GM21423 (cell line): ENCODE results near the gene USP25.

Experiments used
- ATAC-seq: cut with Tn5 transposase; IDR thresholded peaks from one replicate; pipeline ENCODE4 v1.9.1; 2021; ENCODE audit warnings: mild to moderate bottlenecking, moderate library complexity; ENCODE audit not compliant: unreplicated experiment

USP25 gene

GRCh38 chr21:15761507-15762100 is 31.8 kb downstream of the USP25 start:
- no peak for ATAC-seq

DNA sequence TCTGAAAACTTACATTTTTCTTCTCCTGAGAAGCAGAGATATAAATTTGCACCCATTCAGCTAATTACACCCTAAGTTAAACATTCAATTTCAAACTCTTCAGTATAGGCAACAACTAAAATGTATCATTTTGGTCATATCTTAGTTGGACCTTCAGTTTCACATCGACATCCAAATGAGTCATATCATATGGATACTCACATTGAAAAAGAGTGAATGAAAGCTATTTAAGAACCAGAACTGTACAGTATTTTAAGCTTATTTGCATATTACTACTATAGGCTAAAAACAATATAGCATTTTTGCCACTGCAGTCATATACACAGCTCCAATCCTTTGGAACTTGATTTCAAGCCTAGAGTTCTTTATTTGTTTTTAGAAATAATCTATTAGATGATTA is 33.6 kb downstream of the USP25 start:
- ATAC-seq: no peak

GRCh38 chr21:15764878-15765277 is 35.1 kb downstream of the USP25 start:
- no peak for ATAC-seq

GRCh38 chr21:15766952-15767603 is 37.3 kb downstream of the USP25 start:
- ATAC-seq: no peak

GRCh38 chr21:15768045-15768601 is 38.3 kb downstream of the USP25 start:
- ATAC-seq: no peak

DNA sequence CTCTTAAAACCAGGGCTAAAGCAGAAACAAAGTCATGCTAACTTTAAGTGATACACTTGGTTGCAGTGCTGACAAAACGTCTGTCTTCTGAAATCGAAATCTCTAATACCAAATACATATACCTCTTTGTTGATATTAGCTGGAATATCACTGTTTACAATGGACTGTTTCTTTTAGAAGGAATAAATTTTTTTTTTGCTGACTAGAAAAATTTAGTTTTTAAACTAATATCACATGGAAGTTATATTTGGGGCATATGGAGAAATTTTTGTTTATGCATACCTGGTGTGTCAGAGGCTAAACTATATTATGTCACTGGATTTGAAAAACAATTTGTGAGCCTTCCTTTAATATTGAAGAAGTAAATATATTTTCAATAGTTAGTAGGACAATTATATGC is 39.1 kb downstream of the USP25 start:
- no peak for ATAC-seq

- no peak for ATAC-seq
Observed at GRCh38 chr21:15771311-15771710, 41.5 kb downstream of the USP25 start.

DNA sequence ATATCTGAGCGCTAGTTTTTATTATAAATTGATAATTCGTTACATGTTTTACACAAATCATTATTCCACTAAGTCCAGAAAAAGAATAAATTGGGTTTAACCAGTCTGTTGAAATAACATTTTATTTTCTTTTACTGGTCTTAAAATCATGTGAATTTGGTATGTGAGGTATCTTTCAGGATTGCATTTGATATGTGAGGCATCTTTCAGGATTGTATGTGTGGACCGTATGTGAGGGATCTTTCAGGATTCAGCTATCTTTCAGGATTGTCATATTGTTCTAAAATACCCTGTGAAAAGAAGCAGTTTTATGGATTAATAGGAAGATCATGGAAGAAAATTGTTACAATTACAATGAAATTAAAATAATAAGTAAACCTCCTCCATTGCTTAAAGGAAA is 42.9 kb downstream of the USP25 start:
- ATAC-seq: no peak

DNA sequence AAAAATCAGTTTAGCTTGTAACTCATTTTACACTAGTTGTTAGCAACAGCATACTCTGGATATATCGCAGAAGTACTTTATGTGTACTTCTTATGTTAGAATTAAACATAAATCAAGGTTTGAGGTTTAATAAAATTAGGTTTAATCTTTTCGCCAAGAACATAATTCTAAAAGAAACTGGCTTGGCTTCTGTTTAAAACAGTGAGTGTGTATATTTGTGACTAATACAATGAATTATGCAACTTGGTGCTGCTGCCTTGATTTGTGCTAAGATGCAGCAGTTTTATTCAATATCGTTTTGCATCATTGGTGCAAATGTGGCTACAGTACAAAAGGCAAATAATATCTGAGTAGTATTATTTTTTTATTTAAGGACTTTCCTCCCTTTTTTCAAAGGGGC is 44.8 kb downstream of the USP25 start:
- no peak for ATAC-seq

DNA sequence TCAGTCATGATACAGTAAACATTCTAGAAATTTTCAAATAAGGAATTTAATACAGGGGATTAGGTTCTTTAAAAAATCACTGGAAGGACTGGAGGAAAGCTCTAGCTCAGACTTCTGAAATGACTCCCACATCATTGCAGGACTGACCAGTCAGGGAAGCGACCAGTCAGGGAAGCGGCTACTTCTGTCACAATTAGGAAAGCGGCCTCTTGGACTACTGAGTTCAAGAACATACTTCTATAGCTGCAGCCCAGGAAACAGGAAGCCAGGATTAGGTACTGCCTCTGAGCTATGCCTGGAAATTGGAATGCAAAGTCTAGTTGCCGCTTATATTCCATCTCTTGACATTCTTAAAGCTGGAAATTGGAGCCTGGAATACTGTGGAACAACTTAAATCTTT is 45.5 kb downstream of the USP25 start:
- no peak for ATAC-seq

DNA sequence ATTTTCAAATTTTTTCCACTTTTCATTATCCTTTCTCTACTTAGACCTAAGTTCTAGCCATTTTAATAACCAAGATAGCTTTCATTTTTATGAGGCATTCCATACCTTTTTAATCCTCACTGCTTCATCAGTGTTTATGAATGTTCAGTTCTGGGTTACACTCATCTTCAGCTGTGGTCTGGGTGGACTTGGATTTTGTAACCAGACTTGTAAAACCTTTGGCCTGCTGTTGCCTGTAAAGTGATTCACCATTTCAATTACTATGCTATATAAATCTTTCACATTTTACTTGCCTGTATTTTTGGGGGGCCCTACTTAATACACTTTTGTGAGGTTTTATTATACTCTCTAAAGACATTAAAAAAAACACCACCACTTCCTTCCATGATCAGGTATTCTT is 46.2 kb downstream of the USP25 start:
- ATAC-seq: no peak

DNA sequence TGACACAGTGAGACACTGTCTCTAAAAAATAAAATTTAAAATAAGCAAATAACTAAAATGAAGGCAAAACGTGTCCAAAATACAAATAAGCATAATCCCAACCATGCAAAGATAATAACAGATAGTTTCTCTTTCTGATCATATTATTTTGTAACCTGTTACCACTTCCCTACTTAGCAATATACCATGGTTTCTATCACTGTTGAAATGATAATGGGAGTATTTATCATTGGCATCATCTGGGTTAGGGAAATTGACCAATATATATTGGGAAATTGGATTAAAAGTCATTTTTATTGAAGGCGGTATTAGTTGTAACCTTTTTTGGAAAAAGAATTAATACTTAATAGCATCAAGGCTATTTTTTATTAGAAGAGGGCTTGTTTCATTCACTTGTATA is 47.0 kb downstream of the USP25 start:
- no peak for ATAC-seq

DNA sequence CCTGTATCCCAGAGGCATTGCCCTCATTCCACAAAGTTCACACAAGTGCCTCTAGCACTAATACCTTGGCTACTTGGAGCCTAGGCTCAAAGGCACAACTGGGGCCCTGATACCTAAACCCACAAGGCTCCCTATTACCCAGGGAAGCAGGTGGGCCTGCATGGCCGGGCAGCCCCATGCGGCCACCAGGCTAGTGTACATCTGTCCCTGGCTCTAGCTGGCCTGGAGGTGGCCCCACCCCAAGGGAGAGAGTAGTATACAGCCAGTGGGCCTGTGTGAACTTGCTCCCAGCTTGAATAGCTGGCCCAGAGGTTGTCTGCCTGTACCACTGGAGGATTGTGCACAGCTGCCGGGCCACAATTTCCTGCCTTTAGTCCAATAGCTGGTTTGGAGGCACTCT is 52.2 kb downstream of the USP25 start:
- no peak for ATAC-seq

GRCh38 chr21:15788847-15789523 is 59.2 kb downstream of the USP25 start:
- no peak for ATAC-seq

GRCh38 chr21:15793109-15793508 is 63.3 kb downstream of the USP25 start:
- ATAC-seq: no peak

DNA sequence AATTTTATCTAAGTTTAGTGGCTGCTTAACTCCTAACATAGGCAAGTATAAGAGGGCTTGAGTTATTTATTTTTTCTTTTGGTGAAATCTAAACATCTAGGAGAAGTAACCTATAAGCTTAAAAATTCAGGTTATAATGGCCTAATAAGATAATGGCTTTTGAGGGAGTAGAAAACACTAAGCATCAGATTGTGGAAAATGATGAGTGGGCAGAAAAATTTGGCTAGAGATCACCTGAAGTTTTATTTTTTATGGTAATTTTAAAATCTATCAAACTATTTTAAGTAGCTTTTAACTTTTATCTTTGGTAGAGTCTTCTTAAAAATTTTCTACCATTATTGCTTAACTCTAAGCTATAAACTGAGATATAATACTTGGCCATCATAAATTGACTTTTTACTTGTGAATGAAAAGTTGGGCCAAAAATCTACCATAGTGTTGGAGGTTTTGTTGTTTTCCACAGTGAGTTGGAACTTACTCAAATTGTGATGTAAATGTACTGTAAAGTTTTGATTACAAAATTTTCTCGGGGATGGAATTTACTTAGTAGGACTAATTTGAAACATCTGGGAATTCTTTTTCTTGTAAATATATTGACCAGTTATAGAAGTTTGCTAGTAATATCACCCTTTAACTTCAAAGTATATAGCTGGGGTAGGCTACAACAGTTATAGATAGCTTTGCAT is 63.9 kb downstream of the USP25 start:
- no peak for ATAC-seq

- no peak for ATAC-seq
Observed at GRCh38 chr21:15794277-15794912, 64.6 kb downstream of the USP25 start.

DNA sequence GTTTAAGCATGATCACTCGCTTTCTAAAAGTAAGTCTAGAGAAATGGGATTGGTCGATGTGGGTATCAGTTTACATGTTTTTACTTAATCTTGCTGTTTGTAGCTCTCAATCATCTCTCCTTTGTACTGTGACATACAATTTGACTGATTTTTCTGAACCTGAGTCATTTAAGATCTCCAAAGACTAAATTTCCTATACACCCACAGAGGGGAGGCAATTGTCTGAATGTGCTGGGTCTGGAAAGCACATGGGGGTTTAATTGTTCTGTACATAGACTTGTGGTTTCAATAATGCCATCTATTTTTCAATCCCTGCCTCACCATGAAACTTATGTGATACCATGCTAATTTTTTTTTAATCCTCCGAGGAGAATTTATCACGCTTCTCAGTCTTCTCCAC is 65.8 kb downstream of the USP25 start:
- ATAC-seq: no peak

- ATAC-seq: no peak
Observed at GRCh38 chr21:15797577-15798363, 68.0 kb downstream of the USP25 start.

DNA sequence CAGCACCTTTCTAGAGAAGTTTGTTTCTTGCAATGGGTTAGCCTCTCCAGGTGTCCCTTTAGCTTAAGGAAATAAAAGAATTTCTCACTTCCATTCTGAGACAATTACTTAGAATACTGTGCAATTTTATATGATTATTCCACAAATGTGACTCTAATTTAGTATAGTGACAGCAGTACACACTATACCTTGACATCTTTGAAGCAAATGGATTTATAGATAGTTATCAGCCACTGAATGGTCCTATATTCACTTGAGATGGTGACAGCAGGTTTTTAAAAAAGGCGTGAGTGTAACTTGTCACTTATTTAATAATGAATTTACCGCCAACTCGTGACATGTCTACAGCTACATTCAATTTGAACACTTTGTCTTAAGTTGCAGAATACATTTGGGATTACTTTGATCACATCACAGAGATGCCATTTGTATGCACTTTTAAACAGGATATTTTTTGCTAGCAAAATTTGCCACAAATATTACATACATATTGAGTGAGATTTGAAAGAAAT is 71.6 kb downstream of the USP25 start:
- no peak for ATAC-seq
